WTC11 (cell line): ENCODE data around the gene CAB39L. TPM values are rescaled to one million over a fixed set of nuclear protein-coding genes. Genes with fewer than 3 reads are reported as not detected.

Experiments
- ATAC-seq: fragments of 200-7000 bp; cut with Tn5 transposase; 2 replicates; pipeline ENCODE4 v1.10.0; 2021; ENCODE audit warnings: mild to moderate bottlenecking, moderate library complexity
- CTCF ChIA-PET: fragments of 300-600 bp; sonication (Branson Sonifier 250); formaldehyde crosslinking; loops from one replicate; lab custom pipeline; 2021; ENCODE audit warnings: antibody characterized with exemption; lab: Charles Lee
- POLR2A ChIA-PET: fragments of 350-600 bp; sonication (Branson Sonifier 250); formaldehyde crosslinking; loops from one replicate; lab custom pipeline; 2021; ENCODE audit warnings: antibody characterized with exemption; lab: Charles Lee
- DNase-seq: peaks from one replicate; pipeline ENCODE4 v3.0.0; 2021; ENCODE audit warnings: low spot score
- H3K27ac Mint-ChIP-seq: 2 replicates; pipeline ENCODE4 v1.8.0; 2021; ENCODE audit warnings: mixed read lengths
- H3K27me3 Mint-ChIP-seq: 2 replicates; pipeline ENCODE4 v1.8.0; 2021; ENCODE audit warnings: low read depth, mild to moderate bottlenecking, moderate library complexity, mixed read lengths
- H3K36me3 Mint-ChIP-seq: 2 replicates; pipeline ENCODE4 v1.8.0; 2021; ENCODE audit warnings: mixed read lengths
- H3K4me1 Mint-ChIP-seq: 2 replicates; pipeline ENCODE4 v1.8.0; 2022; ENCODE audit warnings: mixed read lengths
- H3K4me3 Mint-ChIP-seq: 2 replicates; pipeline ENCODE4 v1.8.0; 2021; ENCODE audit warnings: mild to moderate bottlenecking, moderate library complexity, mixed read lengths
- H3K9me3 Mint-ChIP-seq: 2 replicates; pipeline ENCODE4 v1.8.0; 2021; ENCODE audit warnings: mixed read lengths
- KAT7 ChIP-seq: sonication (generic); formaldehyde crosslinking; IDR thresholded peaks from 2 replicates; pipeline ENCODE4 v1.8.1; 2023; ENCODE audit warnings: missing genetic modification reagents, mild to moderate bottlenecking, borderline replicate concordance
- MXD4 ChIP-seq: fragments of 250-450 bp; sonication (Bioruptor Pico); IDR thresholded peaks from 2 replicates; pipeline ENCODE4 v1.8.0; 2021; ENCODE audit warnings: mild to moderate bottlenecking, moderate library complexity, borderline replicate concordance
- SP1 ChIP-seq: sonication (generic); formaldehyde crosslinking; conservative IDR thresholded peaks from 2 replicates; pipeline ENCODE4 v1.8.1; 2022; ENCODE audit warnings: missing genetic modification reagents
- TP53 ChIP-seq: sonication (generic); formaldehyde crosslinking; IDR thresholded peaks from 2 replicates; pipeline ENCODE4 v1.8.1; 2023; ENCODE audit warnings: mild to moderate bottlenecking, missing genetic modification reagents
- total RNA-seq: library from RNA; stranded (reverse); gene quantifications from 3 replicates; pipeline ENCODE4 v1.2.3, GENCODE V29; 2021
- TF ChIP-seq, protein P1 (sequence below): fragments of 200-600 bp; IDR thresholded peaks from 2 replicates; pipeline ENCODE4 v1.8.0; 2022; ENCODE audit warnings: antibody characterized with exemption
- TF ChIP-seq, protein P2 (sequence below): sonication (generic); formaldehyde crosslinking; IDR thresholded peaks from 2 replicates; pipeline ENCODE4 v1.8.1; 2023; ENCODE audit warnings: mild to moderate bottlenecking, missing genetic modification reagents
- TF ChIP-seq, protein P3 (sequence below): sonication (generic); formaldehyde crosslinking; IDR thresholded peaks from 2 replicates; pipeline ENCODE4 v1.8.1; 2023; ENCODE audit warnings: mild to moderate bottlenecking, missing genetic modification reagents, borderline replicate concordance
- TF ChIP-seq, protein P4 (sequence below): sonication (generic); formaldehyde crosslinking; IDR thresholded peaks from 2 replicates; pipeline ENCODE4 v1.8.0; 2022; ENCODE audit warnings: missing genetic modification reagents
- TF ChIP-seq, protein P5 (sequence below): sonication (generic); formaldehyde crosslinking; IDR thresholded peaks from 2 replicates; pipeline ENCODE4 v1.8.0; 2023; ENCODE audit warnings: missing genetic modification reagents

CAB39L gene
- total RNA-seq, 1 experiment from 2014 or later = 3.3 TPM

DNA sequence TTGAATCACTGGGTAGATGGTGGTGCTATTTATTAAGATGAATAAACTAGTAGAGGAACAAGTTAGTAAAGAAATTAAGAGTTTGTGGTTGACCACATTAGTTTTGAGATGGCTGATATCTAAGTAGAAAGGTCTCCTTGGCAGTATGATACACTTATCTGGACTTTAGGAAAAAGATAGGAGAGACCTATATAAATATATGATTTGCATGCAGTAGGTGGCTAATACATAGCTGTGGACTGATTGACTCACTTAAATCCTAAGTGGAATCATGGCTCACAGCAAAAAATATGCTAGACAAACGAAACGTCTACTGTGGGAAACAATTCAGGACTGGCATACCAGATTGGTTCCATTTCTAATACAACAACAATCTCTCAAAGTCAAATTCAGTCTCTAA, 92.0 kb downstream of the CAB39L start (continued):
- TF ChIP-seq, protein P1, sequence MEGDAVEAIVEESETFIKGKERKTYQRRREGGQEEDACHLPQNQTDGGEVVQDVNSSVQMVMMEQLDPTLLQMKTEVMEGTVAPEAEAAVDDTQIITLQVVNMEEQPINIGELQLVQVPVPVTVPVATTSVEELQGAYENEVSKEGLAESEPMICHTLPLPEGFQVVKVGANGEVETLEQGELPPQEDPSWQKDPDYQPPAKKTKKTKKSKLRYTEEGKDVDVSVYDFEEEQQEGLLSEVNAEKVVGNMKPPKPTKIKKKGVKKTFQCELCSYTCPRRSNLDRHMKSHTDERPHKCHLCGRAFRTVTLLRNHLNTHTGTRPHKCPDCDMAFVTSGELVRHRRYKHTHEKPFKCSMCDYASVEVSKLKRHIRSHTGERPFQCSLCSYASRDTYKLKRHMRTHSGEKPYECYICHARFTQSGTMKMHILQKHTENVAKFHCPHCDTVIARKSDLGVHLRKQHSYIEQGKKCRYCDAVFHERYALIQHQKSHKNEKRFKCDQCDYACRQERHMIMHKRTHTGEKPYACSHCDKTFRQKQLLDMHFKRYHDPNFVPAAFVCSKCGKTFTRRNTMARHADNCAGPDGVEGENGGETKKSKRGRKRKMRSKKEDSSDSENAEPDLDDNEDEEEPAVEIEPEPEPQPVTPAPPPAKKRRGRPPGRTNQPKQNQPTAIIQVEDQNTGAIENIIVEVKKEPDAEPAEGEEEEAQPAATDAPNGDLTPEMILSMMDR = no peak
- TF ChIP-seq KAT7 (CRISPR knock-in tag) = no peak
- TF ChIP-seq, protein P2, sequence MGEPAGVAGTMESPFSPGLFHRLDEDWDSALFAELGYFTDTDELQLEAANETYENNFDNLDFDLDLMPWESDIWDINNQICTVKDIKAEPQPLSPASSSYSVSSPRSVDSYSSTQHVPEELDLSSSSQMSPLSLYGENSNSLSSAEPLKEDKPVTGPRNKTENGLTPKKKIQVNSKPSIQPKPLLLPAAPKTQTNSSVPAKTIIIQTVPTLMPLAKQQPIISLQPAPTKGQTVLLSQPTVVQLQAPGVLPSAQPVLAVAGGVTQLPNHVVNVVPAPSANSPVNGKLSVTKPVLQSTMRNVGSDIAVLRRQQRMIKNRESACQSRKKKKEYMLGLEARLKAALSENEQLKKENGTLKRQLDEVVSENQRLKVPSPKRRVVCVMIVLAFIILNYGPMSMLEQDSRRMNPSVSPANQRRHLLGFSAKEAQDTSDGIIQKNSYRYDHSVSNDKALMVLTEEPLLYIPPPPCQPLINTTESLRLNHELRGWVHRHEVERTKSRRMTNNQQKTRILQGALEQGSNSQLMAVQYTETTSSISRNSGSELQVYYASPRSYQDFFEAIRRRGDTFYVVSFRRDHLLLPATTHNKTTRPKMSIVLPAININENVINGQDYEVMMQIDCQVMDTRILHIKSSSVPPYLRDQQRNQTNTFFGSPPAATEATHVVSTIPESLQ (CRISPR knock-in tag) = no peak
- TF ChIP-seq MXD4 = no peak
- TF ChIP-seq TP53 = no peak

DNA sequence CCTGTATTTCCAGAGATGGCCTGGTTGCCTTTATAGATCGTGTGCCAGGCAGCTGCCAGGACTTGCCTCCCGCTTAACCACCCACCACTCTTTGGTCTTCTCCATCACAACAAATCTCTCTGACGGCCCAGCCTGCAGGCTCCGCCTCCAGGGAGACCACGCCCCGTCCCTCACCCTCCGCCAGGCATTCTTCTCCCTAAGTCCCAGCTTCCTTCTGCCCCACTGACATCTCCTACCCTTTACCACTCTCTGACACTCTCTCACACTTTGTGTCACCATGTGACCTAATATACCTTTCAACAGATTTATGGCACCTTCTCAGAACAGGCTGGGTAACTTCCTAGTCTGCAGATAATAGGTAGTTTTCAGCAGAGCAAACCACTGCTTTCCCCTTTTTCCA, 95.1 kb downstream of the CAB39L start:
- Mint-ChIP-seq H3K4me1 (peaks cover 10% of the 10 kb centered on the region), H3K9me3 (no peaks in the 10 kb centered on the region), H3K27ac (peak overlapping the region; percentile 88; the same call in 1 of the 2 replicates), H3K27me3 (no peaks in the 10 kb centered on the region; the same call in 1 of the 2 replicates), H3K36me3 (no peaks in the 10 kb centered on the region), H3K4me3 (no peak overlapping the region)
- ChIA-PET POLR2A (interaction anchor here (0.7 kb wide), 1 partner anchor 342 kb away, joined by 3 read pairs; no protein-coding TSS in a partner anchor), CTCF (interaction anchor here (0.6 to 1.2 kb wide), 2 partner anchors 48 to 68 kb away, joined by 3 to 4 read pairs; no protein-coding TSS in a partner anchor)
- DNase-seq (peak; percentile 70), ATAC-seq (peak; percentile 97)
- TF ChIP-seq, protein P3, sequence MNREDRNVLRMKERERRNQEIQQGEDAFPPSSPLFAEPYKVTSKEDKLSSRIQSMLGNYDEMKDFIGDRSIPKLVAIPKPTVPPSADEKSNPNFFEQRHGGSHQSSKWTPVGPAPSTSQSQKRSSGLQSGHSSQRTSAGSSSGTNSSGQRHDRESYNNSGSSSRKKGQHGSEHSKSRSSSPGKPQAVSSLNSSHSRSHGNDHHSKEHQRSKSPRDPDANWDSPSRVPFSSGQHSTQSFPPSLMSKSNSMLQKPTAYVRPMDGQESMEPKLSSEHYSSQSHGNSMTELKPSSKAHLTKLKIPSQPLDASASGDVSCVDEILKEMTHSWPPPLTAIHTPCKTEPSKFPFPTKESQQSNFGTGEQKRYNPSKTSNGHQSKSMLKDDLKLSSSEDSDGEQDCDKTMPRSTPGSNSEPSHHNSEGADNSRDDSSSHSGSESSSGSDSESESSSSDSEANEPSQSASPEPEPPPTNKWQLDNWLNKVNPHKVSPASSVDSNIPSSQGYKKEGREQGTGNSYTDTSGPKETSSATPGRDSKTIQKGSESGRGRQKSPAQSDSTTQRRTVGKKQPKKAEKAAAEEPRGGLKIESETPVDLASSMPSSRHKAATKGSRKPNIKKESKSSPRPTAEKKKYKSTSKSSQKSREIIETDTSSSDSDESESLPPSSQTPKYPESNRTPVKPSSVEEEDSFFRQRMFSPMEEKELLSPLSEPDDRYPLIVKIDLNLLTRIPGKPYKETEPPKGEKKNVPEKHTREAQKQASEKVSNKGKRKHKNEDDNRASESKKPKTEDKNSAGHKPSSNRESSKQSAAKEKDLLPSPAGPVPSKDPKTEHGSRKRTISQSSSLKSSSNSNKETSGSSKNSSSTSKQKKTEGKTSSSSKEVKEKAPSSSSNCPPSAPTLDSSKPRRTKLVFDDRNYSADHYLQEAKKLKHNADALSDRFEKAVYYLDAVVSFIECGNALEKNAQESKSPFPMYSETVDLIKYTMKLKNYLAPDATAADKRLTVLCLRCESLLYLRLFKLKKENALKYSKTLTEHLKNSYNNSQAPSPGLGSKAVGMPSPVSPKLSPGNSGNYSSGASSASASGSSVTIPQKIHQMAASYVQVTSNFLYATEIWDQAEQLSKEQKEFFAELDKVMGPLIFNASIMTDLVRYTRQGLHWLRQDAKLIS (CRISPR knock-in tag) = no peak
- 0 out of 2 replicates have a peak, but pooled peaks have one; percentile 22 for TF ChIP-seq SP1 (CRISPR knock-in tag)
- TF ChIP-seq, protein P4, sequence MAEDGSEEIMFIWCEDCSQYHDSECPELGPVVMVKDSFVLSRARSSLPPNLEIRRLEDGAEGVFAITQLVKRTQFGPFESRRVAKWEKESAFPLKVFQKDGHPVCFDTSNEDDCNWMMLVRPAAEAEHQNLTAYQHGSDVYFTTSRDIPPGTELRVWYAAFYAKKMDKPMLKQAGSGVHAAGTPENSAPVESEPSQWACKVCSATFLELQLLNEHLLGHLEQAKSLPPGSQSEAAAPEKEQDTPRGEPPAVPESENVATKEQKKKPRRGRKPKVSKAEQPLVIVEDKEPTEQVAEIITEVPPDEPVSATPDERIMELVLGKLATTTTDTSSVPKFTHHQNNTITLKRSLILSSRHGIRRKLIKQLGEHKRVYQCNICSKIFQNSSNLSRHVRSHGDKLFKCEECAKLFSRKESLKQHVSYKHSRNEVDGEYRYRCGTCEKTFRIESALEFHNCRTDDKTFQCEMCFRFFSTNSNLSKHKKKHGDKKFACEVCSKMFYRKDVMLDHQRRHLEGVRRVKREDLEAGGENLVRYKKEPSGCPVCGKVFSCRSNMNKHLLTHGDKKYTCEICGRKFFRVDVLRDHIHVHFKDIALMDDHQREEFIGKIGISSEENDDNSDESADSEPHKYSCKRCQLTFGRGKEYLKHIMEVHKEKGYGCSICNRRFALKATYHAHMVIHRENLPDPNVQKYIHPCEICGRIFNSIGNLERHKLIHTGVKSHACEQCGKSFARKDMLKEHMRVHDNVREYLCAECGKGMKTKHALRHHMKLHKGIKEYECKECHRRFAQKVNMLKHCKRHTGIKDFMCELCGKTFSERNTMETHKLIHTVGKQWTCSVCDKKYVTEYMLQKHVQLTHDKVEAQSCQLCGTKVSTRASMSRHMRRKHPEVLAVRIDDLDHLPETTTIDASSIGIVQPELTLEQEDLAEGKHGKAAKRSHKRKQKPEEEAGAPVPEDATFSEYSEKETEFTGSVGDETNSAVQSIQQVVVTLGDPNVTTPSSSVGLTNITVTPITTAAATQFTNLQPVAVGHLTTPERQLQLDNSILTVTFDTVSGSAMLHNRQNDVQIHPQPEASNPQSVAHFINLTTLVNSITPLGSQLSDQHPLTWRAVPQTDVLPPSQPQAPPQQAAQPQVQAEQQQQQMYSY (CRISPR knock-in tag) = peak; percentile 45; the same call in 1 of the 2 replicates
- TF ChIP-seq, protein P5, sequence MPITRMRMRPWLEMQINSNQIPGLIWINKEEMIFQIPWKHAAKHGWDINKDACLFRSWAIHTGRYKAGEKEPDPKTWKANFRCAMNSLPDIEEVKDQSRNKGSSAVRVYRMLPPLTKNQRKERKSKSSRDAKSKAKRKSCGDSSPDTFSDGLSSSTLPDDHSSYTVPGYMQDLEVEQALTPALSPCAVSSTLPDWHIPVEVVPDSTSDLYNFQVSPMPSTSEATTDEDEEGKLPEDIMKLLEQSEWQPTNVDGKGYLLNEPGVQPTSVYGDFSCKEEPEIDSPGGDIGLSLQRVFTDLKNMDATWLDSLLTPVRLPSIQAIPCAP (CRISPR knock-in tag) = no peak
